HepG2 (cell line): ENCODE results near the gene TSPAN8.

ENCODE experiments used
- SETDB1 ChIP-seq: sonication (generic); formaldehyde crosslinking; IDR thresholded peaks from 2 replicates; pipeline ENCODE4 v1.5.1; 2020; ENCODE audit warnings: missing genetic modification reagents, mild to moderate bottlenecking, borderline replicate concordance
- TF ChIP-seq, protein P1 (sequence below): sonication (generic); formaldehyde crosslinking; IDR thresholded peaks from one replicate; pipeline ENCODE4 v1.5.1; 2020; ENCODE audit warnings: mild to moderate bottlenecking, missing genetic modification reagents; ENCODE audit errors: not compliant biosample characterization

DNA sequence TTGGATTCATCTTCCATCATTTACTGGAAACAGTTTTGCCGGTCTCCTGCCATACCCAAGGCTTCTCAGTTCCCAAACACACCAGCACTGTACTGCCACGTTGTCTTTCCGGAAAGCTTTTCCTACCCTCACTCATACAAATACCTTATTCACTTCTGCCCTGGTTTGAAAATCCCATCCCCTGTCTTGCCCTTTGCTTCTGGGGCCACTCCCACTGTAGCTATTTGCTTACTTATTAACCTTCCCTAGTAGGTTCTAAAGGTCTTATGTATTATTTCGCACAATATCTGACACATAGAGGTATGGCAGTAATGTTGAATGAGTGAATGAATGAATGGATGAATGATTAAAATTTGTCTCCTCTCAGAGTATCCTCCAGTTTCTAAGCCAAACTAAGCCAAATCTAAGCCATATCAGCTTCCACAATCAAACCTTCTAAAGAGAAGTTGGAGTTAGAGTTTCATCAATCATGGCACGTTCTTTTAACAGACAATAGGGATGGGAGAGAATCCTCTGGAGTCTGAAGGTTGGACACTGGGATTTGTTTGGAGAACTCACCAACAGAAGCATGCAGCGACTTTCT is 18.6 kb downstream of the TSPAN8 start:
- no peak for TF ChIP-seq SETDB1 (CRISPR knock-in tag)
- TF ChIP-seq, protein P1, sequence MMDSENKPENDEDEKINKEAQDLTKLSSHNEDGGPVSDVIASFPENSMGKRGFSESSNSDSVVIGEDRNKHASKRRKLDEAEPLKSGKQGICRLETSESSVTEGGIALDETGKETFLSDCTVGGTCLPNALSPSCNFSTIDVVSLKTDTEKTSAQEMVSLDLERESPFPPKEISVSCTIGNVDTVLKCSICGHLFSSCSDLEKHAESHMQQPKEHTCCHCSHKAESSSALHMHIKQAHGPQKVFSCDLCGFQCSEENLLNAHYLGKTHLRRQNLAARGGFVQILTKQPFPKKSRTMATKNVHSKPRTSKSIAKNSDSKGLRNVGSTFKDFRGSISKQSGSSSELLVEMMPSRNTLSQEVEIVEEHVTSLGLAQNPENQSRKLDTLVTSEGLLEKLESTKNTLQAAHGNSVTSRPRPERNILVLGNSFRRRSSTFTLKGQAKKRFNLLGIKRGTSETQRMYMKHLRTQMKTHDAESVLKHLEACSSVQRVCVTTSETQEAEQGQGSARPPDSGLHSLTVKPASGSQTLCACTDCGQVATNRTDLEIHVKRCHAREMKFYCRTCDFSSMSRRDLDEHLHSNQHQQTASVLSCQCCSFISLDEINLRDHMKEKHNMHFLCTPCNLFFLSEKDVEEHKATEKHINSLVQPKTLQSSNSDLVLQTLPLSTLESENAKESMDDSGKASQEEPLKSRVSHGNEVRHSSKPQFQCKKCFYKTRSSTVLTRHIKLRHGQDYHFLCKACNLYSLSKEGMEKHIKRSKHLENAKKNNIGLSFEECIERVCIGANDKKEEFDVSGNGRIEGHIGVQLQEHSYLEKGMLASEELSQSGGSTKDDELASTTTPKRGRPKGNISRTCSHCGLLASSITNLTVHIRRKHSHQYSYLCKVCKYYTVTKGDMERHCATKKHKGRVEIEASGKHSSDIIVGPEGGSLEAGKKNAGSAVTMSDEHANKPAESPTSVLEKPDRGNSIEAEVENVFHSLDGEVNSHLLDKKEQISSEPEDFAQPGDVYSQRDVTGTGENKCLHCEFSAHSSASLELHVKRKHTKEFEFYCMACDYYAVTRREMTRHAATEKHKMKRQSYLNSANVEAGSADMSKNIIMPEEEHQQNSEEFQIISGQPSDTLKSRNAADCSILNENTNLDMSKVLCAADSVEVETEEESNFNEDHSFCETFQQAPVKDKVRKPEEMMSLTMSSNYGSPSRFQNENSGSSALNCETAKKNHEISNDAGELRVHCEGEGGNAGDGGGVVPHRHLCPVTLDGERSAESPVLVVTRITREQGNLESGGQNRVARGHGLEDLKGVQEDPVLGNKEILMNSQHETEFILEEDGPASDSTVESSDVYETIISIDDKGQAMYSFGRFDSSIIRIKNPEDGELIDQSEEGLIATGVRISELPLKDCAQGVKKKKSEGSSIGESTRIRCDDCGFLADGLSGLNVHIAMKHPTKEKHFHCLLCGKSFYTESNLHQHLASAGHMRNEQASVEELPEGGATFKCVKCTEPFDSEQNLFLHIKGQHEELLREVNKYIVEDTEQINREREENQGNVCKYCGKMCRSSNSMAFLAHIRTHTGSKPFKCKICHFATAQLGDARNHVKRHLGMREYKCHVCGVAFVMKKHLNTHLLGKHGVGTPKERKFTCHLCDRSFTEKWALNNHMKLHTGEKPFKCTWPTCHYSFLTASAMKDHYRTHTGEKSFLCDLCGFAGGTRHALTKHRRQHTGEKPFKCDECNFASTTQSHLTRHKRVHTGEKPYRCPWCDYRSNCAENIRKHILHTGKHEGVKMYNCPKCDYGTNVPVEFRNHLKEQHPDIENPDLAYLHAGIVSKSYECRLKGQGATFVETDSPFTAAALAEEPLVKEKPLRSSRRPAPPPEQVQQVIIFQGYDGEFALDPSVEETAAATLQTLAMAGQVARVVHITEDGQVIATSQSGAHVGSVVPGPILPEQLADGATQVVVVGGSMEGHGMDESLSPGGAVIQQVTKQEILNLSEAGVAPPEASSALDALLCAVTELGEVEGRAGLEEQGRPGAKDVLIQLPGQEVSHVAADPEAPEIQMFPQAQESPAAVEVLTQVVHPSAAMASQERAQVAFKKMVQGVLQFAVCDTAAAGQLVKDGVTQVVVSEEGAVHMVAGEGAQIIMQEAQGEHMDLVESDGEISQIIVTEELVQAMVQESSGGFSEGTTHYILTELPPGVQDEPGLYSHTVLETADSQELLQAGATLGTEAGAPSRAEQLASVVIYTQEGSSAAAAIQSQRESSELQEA (CRISPR knock-in tag), result no peak
